A549 (cell line): ENCODE results near the gene ZNF426.

Experiments
- CBX8 ChIP-seq: fragments of 200-600 bp; sonication (generic); IDR thresholded peaks from 2 replicates; pipeline ENCODE4 v1.6.1; 2016
- CHD2 ChIP-seq: fragments of 150-350 bp; IDR thresholded peaks from 2 replicates; pipeline ENCODE4 v1.6.1; 2014; ENCODE audit warnings: low read length; ENCODE audit not compliant: partially characterized antibody
- EP300 ChIP-seq, 2 experiments: fragments of >200 bp; sonication (Bioruptor Twin); formaldehyde crosslinking; IDR thresholded peaks; 2 replicates in 1 of 2; 3 replicates in 1 of 2; pipeline ENCODE4 v1.6.1; 2016 to 2017
- MYC ChIP-seq: IDR thresholded peaks from 2 replicates; pipeline ENCODE4 v1.6.1; 2012; ENCODE audit warnings: mild to moderate bottlenecking, inconsistent platforms, low read length, improper control_type of control experiment, borderline replicate concordance
- POLR2A ChIP-seq: IDR thresholded peaks from 2 replicates; pipeline ENCODE4 v1.6.1; 2012; ENCODE audit warnings: mild to moderate bottlenecking, low read length
- RAD21 ChIP-seq, 2 experiments: fragments of >200 bp in 1 of 2; sonication (Bioruptor Twin) in 1 of 2; formaldehyde crosslinking in 1 of 2; IDR thresholded peaks in 1 of 2; conservative IDR thresholded peaks in 1 of 2; 2 replicates in 1 of 2; 3 replicates in 1 of 2; pipeline ENCODE4 v1.6.1; 2012 to 2018; ENCODE audit warnings: inconsistent platforms in 1 of 2
- SMC3 ChIP-seq: fragments of >200 bp; sonication (Bioruptor Twin); formaldehyde crosslinking; IDR thresholded peaks from 3 replicates; pipeline ENCODE4 v1.6.1; 2018; ENCODE audit warnings: inconsistent platforms
- TF ChIP-seq, protein P1 (sequence below): fragments of 450-650 bp; IDR thresholded peaks from 2 replicates; pipeline ENCODE4 v1.6.1; 2014; ENCODE audit warnings: antibody characterized with exemption
- TF ChIP-seq, protein P2 (sequence below): fragments of 150-350 bp; IDR thresholded peaks from 2 replicates; pipeline ENCODE4 v1.6.1; 2014; ENCODE audit warnings: low read depth, mild to moderate bottlenecking, low read length
- TF ChIP-seq, protein P3 (sequence below): fragments of >200 bp; sonication (Bioruptor Twin); formaldehyde crosslinking; IDR thresholded peaks from 3 replicates; pipeline ENCODE4 v1.5.1; 2016
- TF ChIP-seq, protein P4 (sequence below): IDR thresholded peaks from 2 replicates; pipeline ENCODE4 v1.6.1; 2012
- TF ChIP-seq, protein P5 (sequence below): fragments of >200 bp; sonication (Bioruptor Twin); formaldehyde crosslinking; IDR thresholded peaks from 3 replicates; pipeline ENCODE4 v1.6.1; 2016
- TF ChIP-seq, protein P6 (sequence below): fragments of >200 bp; sonication (Bioruptor Twin); formaldehyde crosslinking; IDR thresholded peaks from 2 replicates; pipeline ENCODE4 v1.6.1; 2016

DNA sequence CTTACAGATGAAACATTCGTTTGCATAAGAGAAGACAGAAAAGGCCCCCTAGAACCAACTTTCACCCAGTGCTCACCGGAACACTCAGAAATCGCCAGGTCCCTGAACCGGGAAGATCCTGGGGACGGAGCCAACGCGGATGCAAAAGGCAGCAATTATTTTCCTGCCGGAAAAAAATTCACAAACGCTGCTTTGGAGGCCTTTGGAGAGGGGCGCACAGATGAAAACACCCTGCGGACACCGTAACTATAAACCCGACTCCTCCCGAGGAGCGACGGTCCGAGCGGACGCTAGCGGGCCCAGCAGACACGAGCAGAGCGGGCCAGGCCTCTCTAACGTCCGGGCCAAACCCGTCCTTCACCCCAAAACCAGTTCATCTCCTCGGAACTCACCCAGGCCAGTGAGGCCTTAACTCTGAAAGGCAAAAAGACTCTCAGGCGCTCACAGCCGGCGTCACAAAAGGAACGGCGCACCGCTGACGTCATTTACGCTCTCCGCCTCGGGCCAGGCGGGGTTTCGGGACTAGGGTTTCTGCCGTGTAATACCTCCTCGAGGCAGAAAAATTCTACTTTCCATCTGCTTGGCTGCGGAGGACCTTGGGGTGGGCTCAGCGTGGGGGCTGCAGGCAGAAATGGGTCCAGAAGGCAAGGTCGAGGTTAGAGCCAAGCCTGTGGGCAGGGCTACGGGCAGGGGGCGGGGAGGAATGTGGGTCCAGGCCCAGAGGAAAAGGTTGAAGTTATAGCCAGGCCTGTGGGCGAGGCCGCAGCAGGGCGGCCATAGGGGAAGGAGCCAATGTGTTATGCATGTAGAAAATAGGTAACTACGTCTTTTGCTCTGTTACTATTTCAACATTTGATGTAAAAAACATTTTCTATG lies at the start of gene ZNF426:
- TF ChIP-seq, protein P1, sequence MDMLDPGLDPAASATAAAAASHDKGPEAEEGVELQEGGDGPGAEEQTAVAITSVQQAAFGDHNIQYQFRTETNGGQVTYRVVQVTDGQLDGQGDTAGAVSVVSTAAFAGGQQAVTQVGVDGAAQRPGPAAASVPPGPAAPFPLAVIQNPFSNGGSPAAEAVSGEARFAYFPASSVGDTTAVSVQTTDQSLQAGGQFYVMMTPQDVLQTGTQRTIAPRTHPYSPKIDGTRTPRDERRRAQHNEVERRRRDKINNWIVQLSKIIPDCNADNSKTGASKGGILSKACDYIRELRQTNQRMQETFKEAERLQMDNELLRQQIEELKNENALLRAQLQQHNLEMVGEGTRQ = no peak
- TF ChIP-seq POLR2A (no peak), CHD2 (no peak), SMC3 (no peak), EP300 (IDR thresholded peaks at IDR 0.05) (no peak), MYC (no peak), RAD21 (conservative IDR thresholded peaks at IDR 0.05 in 1 of 2, IDR thresholded peaks at IDR 0.05 in 1 of 2) (no peak), CBX8 (no peak)
- TF ChIP-seq, protein P2, sequence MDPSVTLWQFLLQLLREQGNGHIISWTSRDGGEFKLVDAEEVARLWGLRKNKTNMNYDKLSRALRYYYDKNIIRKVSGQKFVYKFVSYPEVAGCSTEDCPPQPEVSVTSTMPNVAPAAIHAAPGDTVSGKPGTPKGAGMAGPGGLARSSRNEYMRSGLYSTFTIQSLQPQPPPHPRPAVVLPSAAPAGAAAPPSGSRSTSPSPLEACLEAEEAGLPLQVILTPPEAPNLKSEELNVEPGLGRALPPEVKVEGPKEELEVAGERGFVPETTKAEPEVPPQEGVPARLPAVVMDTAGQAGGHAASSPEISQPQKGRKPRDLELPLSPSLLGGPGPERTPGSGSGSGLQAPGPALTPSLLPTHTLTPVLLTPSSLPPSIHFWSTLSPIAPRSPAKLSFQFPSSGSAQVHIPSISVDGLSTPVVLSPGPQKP = no peak
- TF ChIP-seq, protein P3, sequence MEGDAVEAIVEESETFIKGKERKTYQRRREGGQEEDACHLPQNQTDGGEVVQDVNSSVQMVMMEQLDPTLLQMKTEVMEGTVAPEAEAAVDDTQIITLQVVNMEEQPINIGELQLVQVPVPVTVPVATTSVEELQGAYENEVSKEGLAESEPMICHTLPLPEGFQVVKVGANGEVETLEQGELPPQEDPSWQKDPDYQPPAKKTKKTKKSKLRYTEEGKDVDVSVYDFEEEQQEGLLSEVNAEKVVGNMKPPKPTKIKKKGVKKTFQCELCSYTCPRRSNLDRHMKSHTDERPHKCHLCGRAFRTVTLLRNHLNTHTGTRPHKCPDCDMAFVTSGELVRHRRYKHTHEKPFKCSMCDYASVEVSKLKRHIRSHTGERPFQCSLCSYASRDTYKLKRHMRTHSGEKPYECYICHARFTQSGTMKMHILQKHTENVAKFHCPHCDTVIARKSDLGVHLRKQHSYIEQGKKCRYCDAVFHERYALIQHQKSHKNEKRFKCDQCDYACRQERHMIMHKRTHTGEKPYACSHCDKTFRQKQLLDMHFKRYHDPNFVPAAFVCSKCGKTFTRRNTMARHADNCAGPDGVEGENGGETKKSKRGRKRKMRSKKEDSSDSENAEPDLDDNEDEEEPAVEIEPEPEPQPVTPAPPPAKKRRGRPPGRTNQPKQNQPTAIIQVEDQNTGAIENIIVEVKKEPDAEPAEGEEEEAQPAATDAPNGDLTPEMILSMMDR = no peak
- TF ChIP-seq, protein P4, sequence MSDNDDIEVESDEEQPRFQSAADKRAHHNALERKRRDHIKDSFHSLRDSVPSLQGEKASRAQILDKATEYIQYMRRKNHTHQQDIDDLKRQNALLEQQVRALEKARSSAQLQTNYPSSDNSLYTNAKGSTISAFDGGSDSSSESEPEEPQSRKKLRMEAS = peak; percentile 40; the same call in 1 of the 2 replicates
- TF ChIP-seq, protein P5, sequence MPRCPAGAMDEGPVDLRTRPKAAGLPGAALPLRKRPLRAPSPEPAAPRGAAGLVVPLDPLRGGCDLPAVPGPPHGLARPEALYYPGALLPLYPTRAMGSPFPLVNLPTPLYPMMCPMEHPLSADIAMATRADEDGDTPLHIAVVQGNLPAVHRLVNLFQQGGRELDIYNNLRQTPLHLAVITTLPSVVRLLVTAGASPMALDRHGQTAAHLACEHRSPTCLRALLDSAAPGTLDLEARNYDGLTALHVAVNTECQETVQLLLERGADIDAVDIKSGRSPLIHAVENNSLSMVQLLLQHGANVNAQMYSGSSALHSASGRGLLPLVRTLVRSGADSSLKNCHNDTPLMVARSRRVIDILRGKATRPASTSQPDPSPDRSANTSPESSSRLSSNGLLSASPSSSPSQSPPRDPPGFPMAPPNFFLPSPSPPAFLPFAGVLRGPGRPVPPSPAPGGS = no peak
- TF ChIP-seq, protein P6, sequence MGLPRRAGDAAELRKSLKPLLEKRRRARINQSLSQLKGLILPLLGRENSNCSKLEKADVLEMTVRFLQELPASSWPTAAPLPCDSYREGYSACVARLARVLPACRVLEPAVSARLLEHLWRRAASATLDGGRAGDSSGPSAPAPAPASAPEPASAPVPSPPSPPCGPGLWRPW = no peak
